Colonic mucosa (tissue), 4 donors: Measurements from ENCODE around the gene WDR86. TPM values are rescaled to one million over a fixed set of nuclear protein-coding genes. Genes with fewer than 3 reads are reported as not detected.

ENCODE experiments used
- DNase-seq: peaks from one replicate; pipeline ENCODE4 v3.0.0-alpha.2; 2020
- H3K27ac ChIP-seq: fragments of 200-600 bp; one replicate; pipeline ENCODE4 v1.8.0; 2021
- H3K27me3 ChIP-seq: fragments of 200-600 bp; one replicate; pipeline ENCODE4 v1.8.0; 2021
- H3K36me3 ChIP-seq: fragments of 200-600 bp; one replicate; pipeline ENCODE4 v1.8.0; 2021
- H3K4me1 ChIP-seq: fragments of 200-600 bp; one replicate; pipeline ENCODE4 v1.8.0; 2021; ENCODE audit warnings: mild to moderate bottlenecking
- H3K4me3 ChIP-seq: fragments of 200-600 bp; one replicate; pipeline ENCODE4 v1.8.0; 2021
- H3K9ac ChIP-seq, 2 donors: one replicate each; pipeline ENCODE4 v1.7.0; 2013; ENCODE audit warnings: control low read depth in 2 of 2, low read depth in 2 of 2, low read length in 2 of 2
- H3K9me3 ChIP-seq: fragments of 200-600 bp; one replicate; pipeline ENCODE4 v1.8.0; 2021
- CTCF ChIP-seq: fragments of 200-600 bp; IDR thresholded peaks from one replicate; pipeline ENCODE4 v1.8.0; 2022; ENCODE audit warnings: antibody characterized with exemption, mild to moderate bottlenecking
- intact Hi-C: fragments of 100-400 bp; cut with DNase I; formaldehyde crosslinking; loops from one replicate; pipeline ENCODE4 v1.14.1; 2022
- total RNA-seq, 2 donors: library from RNA; stranded (reverse); fragmentation: NEBNext Ultra II Directional in 1 of 2; extraction: Animal tissue kit (Norgen Biotek cat#: 25700) in 1 of 2; gene quantifications; one replicate each; pipeline ENCODE4 v1.2.1, GENCODE V29; 2021
- donor health status: healthy.
- donor health status: DM: no; HTN: no; CAD: no.
- donor health status: DM: no; HTN: no; CAD: no.

Gene WDR86
- total RNA-seq, 2 donors from 2014 or later = 1.2 TPM; not detected in 1

GRCh38 chr7:151435103-151435916 lies 25.5 kb upstream of the WDR86 start:
- H3K9me3 ChIP-seq = no peaks in the 10 kb centered on the region
- H3K27me3 ChIP-seq = peaks cover 7% of the 10 kb centered on the region
- no peak overlapping the region for H3K4me3 ChIP-seq
- H3K4me1 ChIP-seq = no peaks in the 10 kb centered on the region
- H3K9ac ChIP-seq = no peak overlapping the region
- no peak overlapping the region for H3K27ac ChIP-seq
- H3K36me3 ChIP-seq = no peaks in the 10 kb centered on the region
- no peak for DNase-seq
- no peak for TF ChIP-seq CTCF
- intact Hi-C loops = no loop called here

GRCh38 chr7:151434549-151434948 lies 24.7 kb upstream of the WDR86 start:
- Histone ChIP-seq H3K36me3 (no peaks in the 10 kb centered on the region), H3K27me3 (no peaks in the 10 kb centered on the region), H3K4me1 (no peaks in the 10 kb centered on the region), H3K9ac (no peak overlapping the region), H3K27ac (no peak overlapping the region), H3K4me3 (no peak overlapping the region), H3K9me3 (no peaks in the 10 kb centered on the region)
- intact Hi-C loops = no loop called here
- no peak for TF ChIP-seq CTCF
- DNase-seq = no peak

DNA sequence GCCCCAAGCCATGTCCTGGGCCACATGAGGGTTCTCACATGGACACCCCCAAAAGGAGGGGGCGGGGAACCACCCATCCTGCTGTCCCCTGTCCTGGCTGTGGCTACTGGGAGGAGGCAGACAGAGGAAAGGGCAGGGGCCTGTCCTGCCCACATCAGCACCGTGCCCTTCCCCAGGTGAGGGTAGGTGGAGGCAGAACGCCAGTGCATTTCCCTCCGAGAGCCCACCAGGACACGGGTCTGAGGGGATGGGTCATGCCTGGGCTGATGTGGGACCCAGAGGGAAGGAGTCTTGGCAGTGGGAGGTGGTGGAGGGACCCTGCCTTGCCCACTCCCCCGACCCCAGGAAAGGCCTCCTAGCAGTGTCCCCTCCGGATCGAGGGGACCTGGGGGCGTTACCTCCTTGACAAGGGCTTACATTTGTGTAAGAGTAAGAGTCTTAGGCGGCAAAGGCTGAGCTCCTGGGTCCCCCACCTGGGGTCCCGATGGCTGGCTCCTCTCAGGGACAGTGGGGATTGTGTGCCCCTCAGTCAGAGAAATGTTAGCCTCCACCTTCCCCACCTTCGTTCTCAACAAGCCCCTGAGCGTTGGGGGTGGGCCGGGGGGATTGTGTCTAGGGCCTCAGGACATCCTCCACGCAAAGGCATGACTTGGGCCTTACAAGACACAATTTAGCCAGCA lies 24.0 kb upstream of the WDR86 start:
- no peaks in the 10 kb centered on the region for H3K9me3 ChIP-seq
- H3K36me3 ChIP-seq = no peaks in the 10 kb centered on the region
- no peak for TF ChIP-seq CTCF
- no peak for DNase-seq
- H3K27me3 ChIP-seq = no peaks in the 10 kb centered on the region
- H3K9ac ChIP-seq = no peak overlapping the region
- H3K27ac ChIP-seq = no peak overlapping the region
- intact Hi-C loops = no loop called here
- H3K4me3 ChIP-seq = no peak overlapping the region
- H3K4me1 ChIP-seq = no peaks in the 10 kb centered on the region

- intact Hi-C loops = no loop called here
- no peak overlapping the region for H3K4me3 ChIP-seq
- no peak for DNase-seq
- H3K36me3 ChIP-seq = no peaks in the 10 kb centered on the region
- no peaks in the 10 kb centered on the region for H3K4me1 ChIP-seq
- no peak overlapping the region for H3K9ac ChIP-seq
- no peak for TF ChIP-seq CTCF
- no peak overlapping the region for H3K27ac ChIP-seq
- no peaks in the 10 kb centered on the region for H3K27me3 ChIP-seq
- H3K9me3 ChIP-seq = no peaks in the 10 kb centered on the region
Measured at GRCh38 chr7:151432658-151433521, 23.1 kb upstream of the WDR86 start.

- no peak for DNase-seq
- H3K36me3 ChIP-seq = no peaks in the 10 kb centered on the region
- no peaks in the 10 kb centered on the region for H3K9me3 ChIP-seq
- H3K4me1 ChIP-seq = no peaks in the 10 kb centered on the region
- intact Hi-C loops = no loop called here
- no peaks in the 10 kb centered on the region for H3K27me3 ChIP-seq
- no peak for TF ChIP-seq CTCF
- no peak overlapping the region for H3K9ac ChIP-seq
- no peak overlapping the region for H3K4me3 ChIP-seq
- H3K27ac ChIP-seq = no peak overlapping the region
Measured at GRCh38 chr7:151431768-151432311, 22.0 kb upstream of the WDR86 start.
